GM12878 (cell line): ENCODE data around the gene MEGF11. TPM values are rescaled to one million over a fixed set of nuclear protein-coding genes. Genes with fewer than 3 reads are reported as not detected.

Experiments used
- ATAC-seq: fragments of 200-7000 bp; cut with Tn5 transposase; 3 replicates; pipeline ENCODE4 v1.9.1; 2020; ENCODE audit warnings: mild to moderate bottlenecking, moderate library complexity
- BruUV-seq: library from RNA; stranded (reverse); fragments of 400-500 nt; replicated peaks from 2 replicates; lab custom pipeline; 2021; lab: Mats Ljungman, UMichigan
- CTCF ChIA-PET: fragments of 300-600 bp; sonication (Branson Sonifier 250); formaldehyde crosslinking; extraction: SDS; loops from one replicate; lab custom pipeline; 2021; ENCODE audit warnings: inconsistent platforms; lab: Yijun Ruan, JAX
- POLR2A ChIA-PET: fragments of 350-600 bp; formaldehyde crosslinking; extraction: SDS; loops from one replicate; lab custom pipeline; 2021; ENCODE audit warnings: inconsistent platforms; lab: Charles Lee
- RAD21 ChIA-PET: fragments of 300-600 bp; sonication (Branson Sonifier 250); formaldehyde crosslinking; loops from one replicate; lab custom pipeline; 2023; ENCODE audit warnings: antibody characterized with exemption; ENCODE audit not compliant: unreplicated experiment; lab: Charles Lee
- SMC1A ChIA-PET: fragments of 300-600 bp; sonication (Branson Sonifier 250); formaldehyde crosslinking; loops from one replicate; lab custom pipeline; 2023; ENCODE audit not compliant: unreplicated experiment, uncharacterized antibody; lab: Charles Lee
- DNase-seq: peaks from one replicate; pipeline ENCODE4 v3.0.0-alpha.2; 2011; ENCODE audit warnings: low read depth, low spot score
- FAIRE-seq: peaks from 3 replicates; lab custom pipeline; 2011; peaks lifted over from hg19 to GRCh38; lab: Jason Lieb, UNC
- H2AFZ ChIP-seq: 2 replicates; pipeline ENCODE4 v1.6.0; 2011; ENCODE audit warnings: low read depth, low read length, control low read depth; ENCODE audit not compliant: control insufficient read depth
- H3K27ac ChIP-seq: 2 replicates; pipeline ENCODE4 v1.5.1; 2011; ENCODE audit warnings: control low read depth; ENCODE audit not compliant: control insufficient read depth, insufficient read depth
- H3K27me3 ChIP-seq, 2 experiments: replicated peaks in 1 of 2; 2 replicates each; pipeline versions ENCODE4 v1.6.0 to v1.6.1; 2011; ENCODE audit warnings: low read length in 1 of 2; ENCODE audit not compliant: control insufficient read depth in 2 of 2, insufficient read depth in 2 of 2
- H3K36me3 ChIP-seq, 2 experiments: 2 replicates each; pipeline ENCODE4 v1.5.1; 2011; ENCODE audit warnings: low read length in 1 of 2; ENCODE audit not compliant: control insufficient read depth in 2 of 2, insufficient read depth in 2 of 2
- H3K4me1 ChIP-seq: 2 replicates; pipeline ENCODE4 v1.6.1; 2011; ENCODE audit warnings: mild to moderate bottlenecking, low read length, moderate library complexity, mixed read lengths; ENCODE audit not compliant: control insufficient read depth, insufficient read depth
- H3K4me2 ChIP-seq: 2 replicates; pipeline ENCODE4 v1.6.0; 2011; ENCODE audit warnings: control low read depth; ENCODE audit not compliant: control insufficient read depth, insufficient read depth
- H3K4me3 ChIP-seq: fragments of 200-600 bp; sonication (generic); 2 replicates; pipeline ENCODE4 v1.5.1; 2016
- H3K79me2 ChIP-seq: 2 replicates; pipeline ENCODE4 v1.6.0; 2011; ENCODE audit warnings: low read length; ENCODE audit not compliant: control insufficient read depth, insufficient read depth
- H3K9ac ChIP-seq: 2 replicates; pipeline ENCODE4 v1.8.0; 2011; ENCODE audit warnings: low read length, control low read depth, mixed read lengths; ENCODE audit not compliant: control insufficient read depth, insufficient read depth
- H3K9me3 ChIP-seq: replicated peaks from 3 replicates; pipeline ENCODE4 v1.5.1; 2011; ENCODE audit warnings: mild to moderate bottlenecking, low read length; ENCODE audit not compliant: control insufficient read depth, insufficient read depth
- H4K20me1 ChIP-seq: 2 replicates; pipeline ENCODE4 v1.6.0; 2011; ENCODE audit not compliant: control insufficient read depth, insufficient read depth
- ATF7 ChIP-seq: fragments of 450-650 bp; IDR thresholded peaks from 2 replicates; pipeline ENCODE4 v1.6.1; 2016; ENCODE audit warnings: low read depth, mild to moderate bottlenecking
- CBFB ChIP-seq: IDR thresholded peaks from 2 replicates; pipeline ENCODE4 v1.6.1; 2016; ENCODE audit warnings: antibody characterized with exemption, low read depth
- ESRRA ChIP-seq: IDR thresholded peaks from 2 replicates; pipeline ENCODE4 v1.6.1; 2012; ENCODE audit warnings: mild to moderate bottlenecking, low read length, improper control_type of control experiment
- GABPA ChIP-seq: IDR thresholded peaks from 2 replicates; pipeline ENCODE4 v1.6.1; 2014; ENCODE audit warnings: antibody characterized with exemption, low read depth, mild to moderate bottlenecking, inconsistent platforms
- HDAC2 ChIP-seq: fragments of 200-600 bp; sonication (generic); IDR thresholded peaks from 2 replicates; pipeline ENCODE4 v1.6.1; 2017
- HDGF ChIP-seq: fragments of 450-650 bp; IDR thresholded peaks from 2 replicates; pipeline ENCODE4 v1.6.1; 2016; ENCODE audit warnings: antibody characterized with exemption
- IKZF1 ChIP-seq: fragments of 450-650 bp; conservative IDR thresholded peaks from 2 replicates; pipeline ENCODE4 v1.6.1; 2017; ENCODE audit warnings: antibody characterized with exemption, mild to moderate bottlenecking
- IRF4 ChIP-seq: IDR thresholded peaks from 2 replicates; pipeline ENCODE4 v1.6.1; 2011; ENCODE audit warnings: low read depth, low read length
- LARP7 ChIP-seq: fragments of 450-650 bp; IDR thresholded peaks from 2 replicates; pipeline ENCODE4 v1.6.1; 2017; ENCODE audit warnings: mild to moderate bottlenecking
- MEF2A ChIP-seq: IDR thresholded peaks from 2 replicates; pipeline ENCODE4 v1.6.1; 2011; ENCODE audit warnings: low read depth, mild to moderate bottlenecking, low read length, moderate library complexity; ENCODE audit not compliant: insufficient read depth
- MEF2B ChIP-seq: fragments of 450-650 bp; IDR thresholded peaks from 2 replicates; pipeline ENCODE4 v1.6.1; 2018; ENCODE audit warnings: mild to moderate bottlenecking, moderate library complexity; ENCODE audit not compliant: partially characterized antibody, poor library complexity, severe bottlenecking
- MTA2 ChIP-seq: fragments of 450-650 bp; IDR thresholded peaks from 2 replicates; pipeline ENCODE4 v1.6.1; 2016; ENCODE audit warnings: low read depth, mild to moderate bottlenecking, moderate library complexity
- MXI1 ChIP-seq: fragments of 150-350 bp; IDR thresholded peaks from 2 replicates; pipeline ENCODE4 v1.6.1; 2011; ENCODE audit warnings: low read depth, mild to moderate bottlenecking, inconsistent platforms, low read length, improper control_type of control experiment
- PAX5 ChIP-seq: IDR thresholded peaks from 2 replicates; pipeline ENCODE4 v1.6.1; 2011; ENCODE audit warnings: low read depth, low read length, borderline replicate concordance
- SMARCA5 ChIP-seq: fragments of 450-650 bp; IDR thresholded peaks from 2 replicates; pipeline ENCODE4 v1.6.1; 2017; ENCODE audit warnings: mild to moderate bottlenecking
- TBL1XR1 ChIP-seq: IDR thresholded peaks from 2 replicates; pipeline ENCODE4 v1.6.1; 2012; ENCODE audit warnings: low read depth, low read length, improper control_type of control experiment
- TCF7 ChIP-seq: IDR thresholded peaks from 2 replicates; pipeline ENCODE4 v1.6.1; 2014; ENCODE audit warnings: antibody characterized with exemption, borderline replicate concordance
- USF1 ChIP-seq: IDR thresholded peaks from 2 replicates; pipeline ENCODE4 v1.6.1; 2011; ENCODE audit warnings: borderline replicate concordance, low read depth, mild to moderate bottlenecking, moderate library complexity, mixed read lengths, low read length; ENCODE audit not compliant: insufficient read depth; ENCODE audit errors: extremely low read length
- WRNIP1 ChIP-seq: IDR thresholded peaks from 2 replicates; pipeline ENCODE4 v1.6.1; 2011; ENCODE audit warnings: low read depth, low read length, improper control_type of control experiment, borderline replicate concordance
- YBX1 ChIP-seq: fragments of 450-650 bp; IDR thresholded peaks from 2 replicates; pipeline ENCODE4 v1.6.1; 2016; ENCODE audit warnings: antibody characterized with exemption
- ZNF207 ChIP-seq: fragments of 450-650 bp; IDR thresholded peaks from 2 replicates; pipeline ENCODE4 v1.6.1; 2014; ENCODE audit warnings: antibody characterized with exemption, mild to moderate bottlenecking, borderline replicate concordance
- WGBS: methylation state at CpG from one replicate; pipeline ENCODE4 v1.1.6; 2016; ENCODE audit warnings: low lambda C conversion rate; ENCODE audit not compliant: insufficient replicate concordance, insufficient coverage; ENCODE audit errors: missing lambda C conversion rate; 5-methylcytosine and 5-hydroxymethylcytosine counted together
- in situ Hi-C: fragments of 300-500 bp; cut with MboI; formaldehyde crosslinking; loops from 9 replicates; pipeline ENCODE4 v1.14.3; 2018; ENCODE audit warnings: mixed read lengths
- intact Hi-C: fragments of 100-400 bp; cut with micrococcal nuclease; formaldehyde crosslinking; loops from one replicate; pipeline ENCODE4 v1.14.2; 2022; ENCODE audit not compliant: unreplicated experiment
- polyA plus RNA-seq, 11 experiments: library from polyadenylated mRNA; depleted of rRNA in 4 of 11; unstranded in 6 of 11; stranded (reverse) in 5 of 11; fragments of >200 nt; fragmentation: Nextera tagmentation in 4 of 11; fragmentation: Illumina TruSeq in 1 of 11; extraction: Ambion mirVana in 4 of 11; extraction: Trizol in 1 of 11; gene quantifications; 1 replicate in 1 of 11; 2 replicates in 10 of 11; pipeline versions ENCODE4 v1.2.1 to v1.2.3, GENCODE V29; 2011 to 2016; ENCODE audit warnings: inconsistent platforms in 2 of 11, missing spikeins in 2 of 11, low read depth in 1 of 11
- total RNA-seq, 4 experiments: library from RNA; depleted of rRNA in 3 of 4; stranded (reverse); fragments of >200 nt in 3 of 4; fragmentation: Illumina TruSeq in 1 of 4; extraction: Trizol in 1 of 4; gene quantifications; 2 replicates each; pipeline versions ENCODE4 v1.2.1 to v1.2.3, GENCODE V29; 2013 to 2021
- TF ChIP-seq, protein P1 (sequence below): fragments of 450-650 bp; IDR thresholded peaks from 2 replicates; pipeline ENCODE4 v1.6.1; 2017; ENCODE audit warnings: borderline replicate concordance

MEGF11 gene
- total and polyA plus RNA-seq, 10 of the 15 experiments (the other 5 are each of a cell fraction or from before 2014, with no cell fraction given), result 0.03 to 1.7 (median 0.49) TPM

GRCh38 chr15:65991721-65992483 lies 261.6 kb downstream of the MEGF11 start (continued):
- no peak for TF ChIP-seq CBFB
- no peak for TF ChIP-seq TCF7
- TF ChIP-seq MXI1, result no peak
- no peak for TF ChIP-seq MEF2A
- TF ChIP-seq WRNIP1, result no peak
- no peak for TF ChIP-seq LARP7
- no peak for TF ChIP-seq ATF7
- TF ChIP-seq MTA2, result no peak
- TF ChIP-seq PAX5, result no peak
- TF ChIP-seq HDAC2, result no peak
- TF ChIP-seq HDGF, result no peak
- TF ChIP-seq IKZF1, result no peak

DNA sequence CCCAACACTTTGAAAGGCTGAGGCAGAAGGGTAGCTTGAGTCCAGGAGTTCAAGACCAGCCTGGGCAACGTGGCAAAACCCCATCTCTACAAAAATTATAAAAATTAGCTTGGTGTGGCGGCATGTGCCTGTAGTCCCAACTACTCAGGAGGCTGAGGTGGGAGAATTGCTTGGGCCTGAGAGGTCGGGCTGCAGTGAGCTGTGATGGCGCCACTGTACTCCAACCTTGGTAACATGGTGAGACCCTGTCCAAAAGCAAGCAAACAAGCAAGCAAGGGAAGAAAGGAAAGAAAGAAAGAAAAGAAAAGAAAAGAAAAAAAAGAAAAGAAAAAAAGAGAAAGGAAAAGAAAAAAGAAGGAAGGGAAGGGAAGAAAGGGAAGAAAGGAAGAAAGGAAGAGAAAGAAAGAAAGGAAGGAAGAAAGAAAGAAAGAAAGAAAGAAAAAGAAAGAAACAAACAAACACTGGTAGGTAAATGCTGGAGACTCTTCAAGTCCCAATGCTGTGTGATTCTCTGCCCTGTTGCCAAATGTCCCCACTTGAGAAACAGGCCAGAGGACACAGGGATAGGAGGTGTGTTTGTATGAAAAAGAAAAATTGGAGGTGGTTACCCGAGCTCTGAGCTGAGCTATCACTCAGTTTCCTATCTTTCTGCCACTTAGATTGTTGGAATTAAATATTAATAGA lies 263.1 kb downstream of the MEGF11 start:
- no peak overlapping the region for H3K4me2 ChIP-seq
- H3K36me3 ChIP-seq, result no peaks in the 10 kb centered on the region
- TF ChIP-seq ZNF207 (no peak), ESRRA (no peak), MEF2B (no peak), IRF4 (no peak), GABPA (no peak), YBX1 (no peak), USF1 (no peak), TBL1XR1 (no peak), SMARCA5 (no peak)
- TF ChIP-seq, protein P1, sequence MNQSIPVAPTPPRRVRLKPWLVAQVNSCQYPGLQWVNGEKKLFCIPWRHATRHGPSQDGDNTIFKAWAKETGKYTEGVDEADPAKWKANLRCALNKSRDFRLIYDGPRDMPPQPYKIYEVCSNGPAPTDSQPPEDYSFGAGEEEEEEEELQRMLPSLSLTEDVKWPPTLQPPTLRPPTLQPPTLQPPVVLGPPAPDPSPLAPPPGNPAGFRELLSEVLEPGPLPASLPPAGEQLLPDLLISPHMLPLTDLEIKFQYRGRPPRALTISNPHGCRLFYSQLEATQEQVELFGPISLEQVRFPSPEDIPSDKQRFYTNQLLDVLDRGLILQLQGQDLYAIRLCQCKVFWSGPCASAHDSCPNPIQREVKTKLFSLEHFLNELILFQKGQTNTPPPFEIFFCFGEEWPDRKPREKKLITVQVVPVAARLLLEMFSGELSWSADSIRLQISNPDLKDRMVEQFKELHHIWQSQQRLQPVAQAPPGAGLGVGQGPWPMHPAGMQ, result no peak
- no peak for FAIRE-seq
- no peaks in the 10 kb centered on the region for H3K9me3 ChIP-seq
- H3K9ac ChIP-seq, result no peak overlapping the region
- no peak overlapping the region for H3K4me3 ChIP-seq
- ChIA-PET POLR2A (no interaction called here), RAD21 (no interaction called here), SMC1A (interaction anchor here (0.5 to 1.1 kb wide), 2 partner anchors 18 to 148 kb away, joined by 3 read pairs; no protein-coding TSS in a partner anchor), CTCF (interaction anchor here (0.6 to 1.6 kb wide), 3 partner anchors 11 to 199 kb away, joined by 3 to 4 read pairs (median 4); no protein-coding TSS in a partner anchor)
- H4K20me1 ChIP-seq, result no peaks in the 10 kb centered on the region
- H3K27ac ChIP-seq, result no peak overlapping the region
- 31% methylated on average over 5 of the region's 5 CpGs for WGBS
- in situ Hi-C loops, result no loop called here
- peaks cover 4 to 5% of the 10 kb centered on the region in 2 experiments; a peak in 3 of 4 replicates for H3K27me3 ChIP-seq
- H3K4me1 ChIP-seq, result no peaks in the 10 kb centered on the region
- no peaks in the 10 kb centered on the region for H3K79me2 ChIP-seq
- intact Hi-C loops, result no loop called here
- DNase-seq, result no peak
- H2AFZ ChIP-seq, result no peak overlapping the region
- BruUV-seq, result no TSS peak
- ATAC-seq, result no peak
